Liver (tissue), 9 donors: ENCODE data around the gene HIVEP3. TPM values are rescaled to one million over a fixed set of nuclear protein-coding genes. Genes with fewer than 3 reads are reported as not detected.

Source experiments
- DNase-seq: peaks from one replicate; pipeline ENCODE4 v3.0.0-alpha.2; 2017; ENCODE audit warnings: low spot score
- H3K27ac ChIP-seq, 2 donors: one replicate each; pipeline ENCODE4 v1.7.0; 2013; ENCODE audit warnings: inconsistent platforms in 2 of 2, low read length in 2 of 2, control low read depth in 1 of 2, low read depth in 1 of 2, mild to moderate bottlenecking in 1 of 2
- H3K27me3 ChIP-seq, 4 donors: one replicate each; pipeline versions ENCODE4 v1.6.1 to v1.7.0; 2013; ENCODE audit warnings: low read length in 3 of 4, inconsistent platforms in 1 of 4, mild to moderate bottlenecking in 1 of 4, moderate library complexity in 1 of 4; ENCODE audit not compliant: control insufficient read depth in 4 of 4, insufficient read depth in 4 of 4
- H3K36me3 ChIP-seq, 4 donors: one replicate each; pipeline versions ENCODE4 v1.6.1 to v1.7.0; 2013; ENCODE audit warnings: low read length in 3 of 4, mild to moderate bottlenecking in 3 of 4, low read depth in 1 of 4, moderate library complexity in 1 of 4; ENCODE audit not compliant: control insufficient read depth in 4 of 4, insufficient read depth in 3 of 4
- H3K4me1 ChIP-seq, 4 donors: one replicate each; pipeline versions ENCODE4 v1.6.1 to v1.7.0; 2013; ENCODE audit warnings: low read length in 3 of 4, mild to moderate bottlenecking in 3 of 4, moderate library complexity in 1 of 4; ENCODE audit not compliant: control insufficient read depth in 4 of 4, insufficient read depth in 4 of 4
- H3K4me3 ChIP-seq, 3 donors: one replicate each; pipeline versions ENCODE4 v1.6.1 to v1.7.0; 2013; ENCODE audit warnings: low read length in 3 of 3, control low read depth in 1 of 3, low read depth in 1 of 3, mild to moderate bottlenecking in 1 of 3
- H3K9ac ChIP-seq, 2 donors: one replicate each; pipeline ENCODE4 v1.7.0; 2013; ENCODE audit warnings: low read length in 2 of 2, mild to moderate bottlenecking in 2 of 2, moderate library complexity in 2 of 2, control low read depth in 1 of 2, low read depth in 1 of 2
- H3K9me3 ChIP-seq, 4 donors: one replicate each; pipeline versions ENCODE4 v1.6.1 to v1.7.0; 2013; ENCODE audit warnings: low read length in 3 of 4; ENCODE audit not compliant: control insufficient read depth in 4 of 4
- ATF3 ChIP-seq: IDR thresholded peaks from 2 replicates; pipeline ENCODE4 v1.6.1; 2016; ENCODE audit warnings: antibody characterized with exemption
- CTCF ChIP-seq: fragments of 150-350 bp; IDR thresholded peaks from 2 replicates; pipeline ENCODE4 v1.5.1; 2017; ENCODE audit warnings: improper control_type of control experiment, low read depth, low read length; ENCODE audit not compliant: missing input control
- EGR1 ChIP-seq, 2 donors: IDR thresholded peaks; 2 replicates each; pipeline ENCODE4 v1.6.1; 2016 to 2018; ENCODE audit warnings: antibody characterized with exemption in 2 of 2, low read depth in 2 of 2
- FOXA1 ChIP-seq: IDR thresholded peaks from 2 replicates; pipeline ENCODE4 v1.6.1; 2016; ENCODE audit warnings: antibody characterized with exemption
- FOXA2 ChIP-seq: IDR thresholded peaks from 2 replicates; pipeline ENCODE4 v1.6.1; 2016; ENCODE audit warnings: antibody characterized with exemption
- GABPA ChIP-seq, 2 donors: IDR thresholded peaks in 1 of 2; conservative IDR thresholded peaks in 1 of 2; 2 replicates each; pipeline ENCODE4 v1.6.1; 2016; ENCODE audit warnings: antibody characterized with exemption in 2 of 2, mild to moderate bottlenecking in 1 of 2, moderate library complexity in 1 of 2
- HNF4A ChIP-seq, 2 donors: conservative IDR thresholded peaks; 2 replicates each; pipeline ENCODE4 v1.6.1; 2016; ENCODE audit warnings: antibody characterized with exemption in 2 of 2, mild to moderate bottlenecking in 2 of 2
- HNF4G ChIP-seq: IDR thresholded peaks from 2 replicates; pipeline ENCODE4 v1.6.1; 2016; ENCODE audit warnings: antibody characterized with exemption
- JUND ChIP-seq, 2 donors: IDR thresholded peaks; 2 replicates each; pipeline ENCODE4 v1.6.1; 2016; ENCODE audit warnings: antibody characterized with exemption in 2 of 2
- NR2F2 ChIP-seq: IDR thresholded peaks from 2 replicates; pipeline ENCODE4 v1.6.1; 2016; ENCODE audit warnings: antibody characterized with exemption
- RAD21 ChIP-seq, 2 donors: IDR thresholded peaks; 2 replicates each; pipeline ENCODE4 v1.6.1; 2016; ENCODE audit warnings: antibody characterized with exemption in 2 of 2, mild to moderate bottlenecking in 2 of 2
- REST ChIP-seq: IDR thresholded peaks from 2 replicates; pipeline ENCODE4 v1.6.1; 2016; ENCODE audit warnings: antibody characterized with exemption, mild to moderate bottlenecking
- RXRA ChIP-seq, 2 donors: IDR thresholded peaks; 2 replicates each; pipeline ENCODE4 v1.6.1; 2017 to 2018; ENCODE audit warnings: antibody characterized with exemption in 2 of 2, mild to moderate bottlenecking in 1 of 2
- SP1 ChIP-seq: IDR thresholded peaks from 2 replicates; pipeline ENCODE4 v1.6.1; 2018; ENCODE audit warnings: antibody characterized with exemption, mild to moderate bottlenecking
- YY1 ChIP-seq: IDR thresholded peaks from 2 replicates; pipeline ENCODE4 v1.6.1; 2016; ENCODE audit warnings: antibody characterized with exemption, mild to moderate bottlenecking
- WGBS: extraction: QIAGEN DNeasy Blood & Tissue Kit; methylation state at CpG from one replicate; pipeline ENCODE4 v1.1.7; 2013; 5-methylcytosine and 5-hydroxymethylcytosine counted together
- polyA plus RNA-seq, 2 donors: library from polyadenylated mRNA; stranded (reverse) in 1 of 2; unstranded in 1 of 2; fragments of 200-250 nt in 1 of 2; fragments of >200 nt in 1 of 2; fragmentation: Nextera tagmentation in 1 of 2; extraction: Ambion mirVana in 1 of 2; gene quantifications; one replicate each; pipeline versions ENCODE4 v1.2.1 to v1.2.3, GENCODE V29; 2013 to 2015
- total RNA-seq, 2 donors: library from RNA; depleted of rRNA; stranded (reverse); fragments of >200 nt; gene quantifications; one replicate each; pipeline ENCODE4 v1.2.3, GENCODE V29; 2014
- donor health status: healthy.
- donor health status: healthy.
- donor health status: healthy.
- donor health status: healthy.
- donor health status: healthy.

HIVEP3 gene
- total and polyA plus RNA-seq, 4 donors = 0.93 to 1.6 (median 1.4) TPM

GRCh38 chr1:41851589-41851988 lies 67.1 kb downstream of the HIVEP3 start:
- no peaks in the 10 kb centered on the region for H3K4me1 ChIP-seq
- no peak overlapping the region for H3K4me3 ChIP-seq
- no peaks in the 10 kb centered on the region for H3K27me3 ChIP-seq
- TF ChIP-seq EGR1 (IDR thresholded peaks at IDR 0.05; ENCODE audit: low read depth in 2 of 2) (no peak), CTCF (no peak), REST (no peak), SP1 (no peak), GABPA (IDR thresholded peaks at IDR 0.05 in 1 of 2, conservative IDR thresholded peaks at IDR 0.05 in 1 of 2) (no peak)
- H3K36me3 ChIP-seq = no peaks in the 10 kb centered on the region
- H3K9me3 ChIP-seq = no peaks in the 10 kb centered on the region
- H3K27ac ChIP-seq = no peak overlapping the region
- no peak for DNase-seq
- 80% methylated on average over 5 of the region's 5 CpGs for WGBS
- H3K9ac ChIP-seq = no peak overlapping the region

- H3K27ac ChIP-seq = no peak overlapping the region
- TF ChIP-seq RXRA (IDR thresholded peaks at IDR 0.05) = no peak
- TF ChIP-seq SP1 = no peak
- TF ChIP-seq EGR1 (IDR thresholded peaks at IDR 0.05; ENCODE audit: low read depth in 2 of 2) = no peak
- no peak for TF ChIP-seq JUND (IDR thresholded peaks at IDR 0.05)
- no peak for TF ChIP-seq HNF4A (conservative IDR thresholded peaks at IDR 0.05)
- 91% methylated on average over 2 of the region's 2 CpGs for WGBS
- no peak for DNase-seq
- no peaks in the 10 kb centered on the region for H3K4me1 ChIP-seq
- H3K9ac ChIP-seq = no peak overlapping the region
- H3K4me3 ChIP-seq = no peak overlapping the region
- no peaks in the 10 kb centered on the region for H3K9me3 ChIP-seq
- H3K27me3 ChIP-seq = no peaks in the 10 kb centered on the region
- H3K36me3 ChIP-seq = no peaks in the 10 kb centered on the region
These were observed 68.7 kb downstream of the HIVEP3 start for GRCh38 chr1:41850029-41850428.

GRCh38 chr1:41849211-41849759 lies 69.4 kb downstream of the HIVEP3 start:
- WGBS = 96% methylated on average over 4 of the region's 4 CpGs
- H3K27me3 ChIP-seq = no peaks in the 10 kb centered on the region
- H3K9me3 ChIP-seq = no peaks in the 10 kb centered on the region
- no peak overlapping the region for H3K27ac ChIP-seq
- no peak overlapping the region for H3K4me3 ChIP-seq
- no peak for DNase-seq
- no peaks in the 10 kb centered on the region for H3K4me1 ChIP-seq
- no peaks in the 10 kb centered on the region for H3K36me3 ChIP-seq
- TF ChIP-seq RAD21 (IDR thresholded peaks at IDR 0.05) (no peak), YY1 (no peak), FOXA1 (no peak), REST (no peak), FOXA2 (no peak), RXRA (IDR thresholded peaks at IDR 0.05) (no peak), SP1 (no peak), CTCF (no peak), GABPA (IDR thresholded peaks at IDR 0.05 in 1 of 2, conservative IDR thresholded peaks at IDR 0.05 in 1 of 2) (no peak), NR2F2 (no peak), JUND (IDR thresholded peaks at IDR 0.05) (no peak), ATF3 (no peak), HNF4G (no peak)
- H3K9ac ChIP-seq = no peak overlapping the region
